SK-N-SH treated with all-trans-retinoic acid at 6 μM for 48 hours (cell line): Measurements from ENCODE around the gene PRKAG2.

Experiments used
- ARNTL ChIP-seq: fragments of 450-650 bp; formaldehyde crosslinking; IDR thresholded peaks from 2 replicates; pipeline ENCODE4 v1.5.0; 2020; ENCODE audit warnings: low read depth, mild to moderate bottlenecking, moderate library complexity, borderline replicate concordance
- PATZ1 ChIP-seq: fragments of 250-450 bp; sonication (Bioruptor Pico); IDR thresholded peaks from 2 replicates; pipeline ENCODE4 v1.8.0; 2020; ENCODE audit warnings: mild to moderate bottlenecking, moderate library complexity, borderline replicate concordance
- SNAI2 ChIP-seq: fragments of 250-450 bp; sonication (Bioruptor Pico); IDR thresholded peaks from 2 replicates; pipeline ENCODE4 v1.5.0; 2020; ENCODE audit warnings: mild to moderate bottlenecking, moderate library complexity
- TSHZ2 ChIP-seq: fragments of 250-450 bp; sonication (Bioruptor Pico); IDR thresholded peaks from 2 replicates; pipeline ENCODE4 v1.5.0; 2020; ENCODE audit warnings: mild to moderate bottlenecking, moderate library complexity
- ZFP3 ChIP-seq: fragments of 250-450 bp; sonication (Bioruptor Pico); IDR thresholded peaks from 2 replicates; pipeline ENCODE4 v1.5.0; 2020; ENCODE audit warnings: mild to moderate bottlenecking, moderate library complexity
- ZFP30 ChIP-seq: fragments of 450-650 bp; formaldehyde crosslinking; IDR thresholded peaks from 2 replicates; pipeline ENCODE4 v1.5.0; 2022; ENCODE audit warnings: mild to moderate bottlenecking, moderate library complexity

- TF ChIP-seq SNAI2 (CRISPR knock-in tag) = no peak
- no peak for TF ChIP-seq ARNTL
- no peak for TF ChIP-seq ZFP30
- TF ChIP-seq ZFP3 (CRISPR knock-in tag) = no peak
- no peak for TF ChIP-seq PATZ1
- no peak for TF ChIP-seq TSHZ2
Measured at GRCh38 chr7:151757274-151757673, 119.6 kb downstream of the PRKAG2 start.
